WTC11 (cell line): ENCODE results near the gene SEPTIN1. TPM values are rescaled to one million over a fixed set of nuclear protein-coding genes. Genes with fewer than 3 reads are reported as not detected.

ENCODE experiments used
- ARID4B ChIP-seq: sonication (generic); formaldehyde crosslinking; IDR thresholded peaks from 2 replicates; pipeline ENCODE4 v1.8.0; 2023; ENCODE audit warnings: missing genetic modification reagents, mild to moderate bottlenecking, borderline replicate concordance
- ATF2 ChIP-seq: sonication (generic); formaldehyde crosslinking; IDR thresholded peaks from 2 replicates; pipeline ENCODE4 v1.8.1; 2022; ENCODE audit warnings: low read depth, missing genetic modification reagents, borderline replicate concordance
- CREB1 ChIP-seq: sonication (generic); formaldehyde crosslinking; IDR thresholded peaks from 2 replicates; pipeline ENCODE4 v1.8.0; 2023; ENCODE audit warnings: mild to moderate bottlenecking, missing genetic modification reagents
- ELF4 ChIP-seq: sonication (generic); formaldehyde crosslinking; IDR thresholded peaks from 2 replicates; pipeline ENCODE4 v1.8.1; 2022; ENCODE audit warnings: low read depth, mild to moderate bottlenecking, moderate library complexity, missing genetic modification reagents
- ESRRA ChIP-seq: sonication (generic); formaldehyde crosslinking; IDR thresholded peaks from 2 replicates; pipeline ENCODE4 v1.8.1; 2022; ENCODE audit warnings: mild to moderate bottlenecking, missing genetic modification reagents, borderline replicate concordance
- GTF2I ChIP-seq: fragments of 250-450 bp; sonication (Bioruptor Pico); conservative IDR thresholded peaks from 2 replicates; pipeline ENCODE4 v1.4.0; 2021; ENCODE audit warnings: mild to moderate bottlenecking
- JUN ChIP-seq: sonication (generic); formaldehyde crosslinking; IDR thresholded peaks from 2 replicates; pipeline ENCODE4 v1.8.0; 2023; ENCODE audit warnings: mild to moderate bottlenecking, missing genetic modification reagents
- NFE2L1 ChIP-seq: sonication (generic); formaldehyde crosslinking; IDR thresholded peaks from 2 replicates; pipeline ENCODE4 v1.8.1; 2023; ENCODE audit warnings: missing genetic modification reagents
- NR3C1 ChIP-seq: sonication (generic); formaldehyde crosslinking; conservative IDR thresholded peaks from 2 replicates; pipeline ENCODE4 v1.8.1; 2023; ENCODE audit warnings: low read depth, mild to moderate bottlenecking, missing genetic modification reagents
- OVOL2 ChIP-seq: fragments of 250-450 bp; sonication (Bioruptor Pico); IDR thresholded peaks from 2 replicates; pipeline ENCODE4 v1.9.0; 2021; ENCODE audit warnings: mild to moderate bottlenecking, borderline replicate concordance
- TEAD1 ChIP-seq: sonication (generic); formaldehyde crosslinking; IDR thresholded peaks from 2 replicates; pipeline ENCODE4 v1.8.0; 2022; ENCODE audit warnings: mild to moderate bottlenecking, missing genetic modification reagents
- TP53 ChIP-seq: sonication (generic); formaldehyde crosslinking; IDR thresholded peaks from 2 replicates; pipeline ENCODE4 v1.8.1; 2023; ENCODE audit warnings: mild to moderate bottlenecking, missing genetic modification reagents
- ZNF263 ChIP-seq: sonication (generic); formaldehyde crosslinking; IDR thresholded peaks from 2 replicates; pipeline ENCODE4 v1.8.1; 2022; ENCODE audit warnings: low read depth, mild to moderate bottlenecking, moderate library complexity, missing genetic modification reagents
- ZNF671 ChIP-seq: fragments of 250-450 bp; sonication (Bioruptor Pico); IDR thresholded peaks from 2 replicates; pipeline ENCODE4 v1.8.0; 2021; ENCODE audit warnings: mild to moderate bottlenecking
- total RNA-seq: library from RNA; stranded (reverse); gene quantifications from 3 replicates; pipeline ENCODE4 v1.2.3, GENCODE V29; 2021
- TF ChIP-seq, protein P1 (sequence below): fragments of 250-450 bp; sonication (Bioruptor Pico); conservative IDR thresholded peaks from 2 replicates; pipeline ENCODE4 v1.9.0; 2021; ENCODE audit warnings: mild to moderate bottlenecking
- TF ChIP-seq, protein P2 (sequence below): sonication (generic); formaldehyde crosslinking; IDR thresholded peaks from 2 replicates; pipeline ENCODE4 v1.8.1; 2022; ENCODE audit warnings: missing genetic modification reagents, borderline replicate concordance
- TF ChIP-seq, protein P3 (sequence below): sonication (generic); formaldehyde crosslinking; IDR thresholded peaks from 2 replicates; pipeline ENCODE4 v1.8.0; 2022; ENCODE audit warnings: missing genetic modification reagents
- TF ChIP-seq, protein P4 (sequence below): fragments of 250-450 bp; sonication (Bioruptor Pico); IDR thresholded peaks from 2 replicates; pipeline ENCODE4 v1.9.0; 2021; ENCODE audit warnings: mild to moderate bottlenecking
- TF ChIP-seq, protein P5 (sequence below): fragments of 250-450 bp; sonication (Bioruptor Pico); IDR thresholded peaks from 2 replicates; pipeline ENCODE4 v2.1.2; 2022; ENCODE audit warnings: mild to moderate bottlenecking, moderate library complexity

The SEPTIN1 gene
- total RNA-seq, 1 experiment from 2014 or later, result 2.3 TPM

DNA sequence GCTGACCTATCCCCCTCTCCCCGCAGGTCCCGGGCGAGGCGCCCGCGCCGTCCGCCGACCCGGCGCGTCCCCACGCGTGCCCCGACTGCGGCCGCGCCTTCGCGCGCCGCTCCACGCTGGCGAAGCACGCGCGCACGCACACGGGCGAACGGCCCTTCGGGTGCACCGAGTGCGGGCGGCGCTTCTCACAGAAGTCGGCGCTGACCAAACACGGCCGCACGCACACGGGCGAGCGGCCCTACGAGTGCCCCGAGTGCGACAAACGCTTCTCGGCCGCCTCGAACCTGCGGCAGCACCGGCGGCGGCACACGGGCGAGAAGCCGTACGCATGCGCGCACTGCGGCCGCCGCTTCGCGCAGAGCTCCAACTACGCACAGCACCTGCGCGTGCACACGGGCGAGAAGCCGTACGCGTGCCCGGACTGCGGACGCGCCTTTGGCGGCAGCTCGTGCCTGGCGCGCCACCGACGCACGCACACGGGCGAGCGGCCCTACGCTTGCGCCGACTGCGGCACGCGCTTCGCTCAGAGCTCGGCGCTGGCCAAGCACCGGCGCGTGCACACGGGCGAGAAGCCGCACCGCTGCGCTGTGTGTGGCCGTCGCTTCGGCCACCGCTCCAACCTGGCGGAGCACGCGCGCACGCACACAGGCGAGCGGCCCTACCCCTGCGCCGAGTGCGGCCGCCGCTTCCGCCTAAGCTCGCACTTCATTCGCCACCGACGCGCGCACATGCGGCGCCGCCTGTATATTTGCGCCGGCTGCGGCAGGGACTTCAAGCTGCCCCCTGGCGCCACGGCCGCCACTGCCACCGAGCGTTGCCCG is 35.4 kb upstream of the SEPTIN1 start (continued):
- peak; percentile 95 for TF ChIP-seq ARID4B
- TF ChIP-seq, protein P1, sequence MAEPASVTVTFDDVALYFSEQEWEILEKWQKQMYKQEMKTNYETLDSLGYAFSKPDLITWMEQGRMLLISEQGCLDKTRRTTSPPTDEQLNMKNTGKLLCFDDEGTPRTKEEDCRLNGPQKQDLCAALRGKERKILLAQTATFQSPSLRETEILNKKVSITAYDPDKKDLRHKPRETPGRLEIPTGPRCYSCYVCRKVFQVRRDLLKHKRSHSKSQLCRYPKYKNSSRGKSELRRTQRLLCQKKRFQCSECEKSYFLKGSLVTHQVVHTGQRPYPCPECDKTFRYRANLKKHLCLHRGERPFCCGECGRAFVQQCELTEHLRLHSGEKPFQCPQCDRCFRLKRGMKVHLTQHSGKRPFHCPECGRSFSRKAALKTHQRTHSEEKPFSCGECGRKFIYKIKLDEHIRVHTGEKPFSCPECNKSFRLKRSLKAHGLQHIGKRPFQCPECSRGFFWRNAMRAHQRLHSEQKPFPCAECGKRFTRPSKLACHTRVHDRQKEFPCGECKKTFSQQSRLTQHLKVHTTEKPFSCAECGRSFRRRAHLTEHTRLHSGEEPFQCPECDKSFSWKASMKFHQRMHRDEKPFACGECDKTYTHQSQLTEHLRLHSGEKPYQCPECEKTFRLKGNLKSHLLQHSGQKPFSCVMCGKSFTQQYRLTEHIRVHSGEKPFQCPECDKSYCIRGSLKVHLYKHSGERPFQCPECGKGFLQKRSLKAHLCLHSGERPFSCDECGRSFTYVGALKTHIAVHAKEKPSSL (CRISPR knock-in tag), result no peak
- TF ChIP-seq ZNF671 (CRISPR knock-in tag), result no peak
- peak; percentile 90 for TF ChIP-seq NR3C1
- TF ChIP-seq ELF4, result peak; percentile 88
- peak; percentile 97 for TF ChIP-seq TEAD1
- TF ChIP-seq, protein P2, sequence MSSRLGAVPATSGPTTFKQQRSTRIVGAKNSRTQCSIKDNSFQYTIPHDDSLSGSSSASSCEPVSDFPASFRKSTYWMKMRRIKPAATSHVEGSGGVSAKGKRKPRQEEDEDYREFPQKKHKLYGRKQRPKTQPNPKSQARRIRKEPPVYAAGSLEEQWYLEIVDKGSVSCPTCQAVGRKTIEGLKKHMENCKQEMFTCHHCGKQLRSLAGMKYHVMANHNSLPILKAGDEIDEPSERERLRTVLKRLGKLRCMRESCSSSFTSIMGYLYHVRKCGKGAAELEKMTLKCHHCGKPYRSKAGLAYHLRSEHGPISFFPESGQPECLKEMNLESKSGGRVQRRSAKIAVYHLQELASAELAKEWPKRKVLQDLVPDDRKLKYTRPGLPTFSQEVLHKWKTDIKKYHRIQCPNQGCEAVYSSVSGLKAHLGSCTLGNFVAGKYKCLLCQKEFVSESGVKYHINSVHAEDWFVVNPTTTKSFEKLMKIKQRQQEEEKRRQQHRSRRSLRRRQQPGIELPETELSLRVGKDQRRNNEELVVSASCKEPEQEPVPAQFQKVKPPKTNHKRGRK (CRISPR knock-in tag), result 0 out of 2 replicates have a peak, but pooled peaks have one; percentile 33
- peak; percentile 69 for TF ChIP-seq ATF2
- TF ChIP-seq, protein P3, sequence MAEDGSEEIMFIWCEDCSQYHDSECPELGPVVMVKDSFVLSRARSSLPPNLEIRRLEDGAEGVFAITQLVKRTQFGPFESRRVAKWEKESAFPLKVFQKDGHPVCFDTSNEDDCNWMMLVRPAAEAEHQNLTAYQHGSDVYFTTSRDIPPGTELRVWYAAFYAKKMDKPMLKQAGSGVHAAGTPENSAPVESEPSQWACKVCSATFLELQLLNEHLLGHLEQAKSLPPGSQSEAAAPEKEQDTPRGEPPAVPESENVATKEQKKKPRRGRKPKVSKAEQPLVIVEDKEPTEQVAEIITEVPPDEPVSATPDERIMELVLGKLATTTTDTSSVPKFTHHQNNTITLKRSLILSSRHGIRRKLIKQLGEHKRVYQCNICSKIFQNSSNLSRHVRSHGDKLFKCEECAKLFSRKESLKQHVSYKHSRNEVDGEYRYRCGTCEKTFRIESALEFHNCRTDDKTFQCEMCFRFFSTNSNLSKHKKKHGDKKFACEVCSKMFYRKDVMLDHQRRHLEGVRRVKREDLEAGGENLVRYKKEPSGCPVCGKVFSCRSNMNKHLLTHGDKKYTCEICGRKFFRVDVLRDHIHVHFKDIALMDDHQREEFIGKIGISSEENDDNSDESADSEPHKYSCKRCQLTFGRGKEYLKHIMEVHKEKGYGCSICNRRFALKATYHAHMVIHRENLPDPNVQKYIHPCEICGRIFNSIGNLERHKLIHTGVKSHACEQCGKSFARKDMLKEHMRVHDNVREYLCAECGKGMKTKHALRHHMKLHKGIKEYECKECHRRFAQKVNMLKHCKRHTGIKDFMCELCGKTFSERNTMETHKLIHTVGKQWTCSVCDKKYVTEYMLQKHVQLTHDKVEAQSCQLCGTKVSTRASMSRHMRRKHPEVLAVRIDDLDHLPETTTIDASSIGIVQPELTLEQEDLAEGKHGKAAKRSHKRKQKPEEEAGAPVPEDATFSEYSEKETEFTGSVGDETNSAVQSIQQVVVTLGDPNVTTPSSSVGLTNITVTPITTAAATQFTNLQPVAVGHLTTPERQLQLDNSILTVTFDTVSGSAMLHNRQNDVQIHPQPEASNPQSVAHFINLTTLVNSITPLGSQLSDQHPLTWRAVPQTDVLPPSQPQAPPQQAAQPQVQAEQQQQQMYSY, result peak; percentile 67
- TF ChIP-seq GTF2I (CRISPR knock-in tag), result no peak
- peak; percentile 97; the same call in 1 of the 2 replicates for TF ChIP-seq TP53 (CRISPR knock-in tag)
- TF ChIP-seq JUN (CRISPR knock-in tag), result peak; percentile 83; the same call in 1 of the 2 replicates
- TF ChIP-seq, protein P4, sequence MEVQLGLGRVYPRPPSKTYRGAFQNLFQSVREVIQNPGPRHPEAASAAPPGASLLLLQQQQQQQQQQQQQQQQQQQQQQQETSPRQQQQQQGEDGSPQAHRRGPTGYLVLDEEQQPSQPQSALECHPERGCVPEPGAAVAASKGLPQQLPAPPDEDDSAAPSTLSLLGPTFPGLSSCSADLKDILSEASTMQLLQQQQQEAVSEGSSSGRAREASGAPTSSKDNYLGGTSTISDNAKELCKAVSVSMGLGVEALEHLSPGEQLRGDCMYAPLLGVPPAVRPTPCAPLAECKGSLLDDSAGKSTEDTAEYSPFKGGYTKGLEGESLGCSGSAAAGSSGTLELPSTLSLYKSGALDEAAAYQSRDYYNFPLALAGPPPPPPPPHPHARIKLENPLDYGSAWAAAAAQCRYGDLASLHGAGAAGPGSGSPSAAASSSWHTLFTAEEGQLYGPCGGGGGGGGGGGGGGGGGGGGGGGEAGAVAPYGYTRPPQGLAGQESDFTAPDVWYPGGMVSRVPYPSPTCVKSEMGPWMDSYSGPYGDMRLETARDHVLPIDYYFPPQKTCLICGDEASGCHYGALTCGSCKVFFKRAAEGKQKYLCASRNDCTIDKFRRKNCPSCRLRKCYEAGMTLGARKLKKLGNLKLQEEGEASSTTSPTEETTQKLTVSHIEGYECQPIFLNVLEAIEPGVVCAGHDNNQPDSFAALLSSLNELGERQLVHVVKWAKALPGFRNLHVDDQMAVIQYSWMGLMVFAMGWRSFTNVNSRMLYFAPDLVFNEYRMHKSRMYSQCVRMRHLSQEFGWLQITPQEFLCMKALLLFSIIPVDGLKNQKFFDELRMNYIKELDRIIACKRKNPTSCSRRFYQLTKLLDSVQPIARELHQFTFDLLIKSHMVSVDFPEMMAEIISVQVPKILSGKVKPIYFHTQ (CRISPR knock-in tag), result no peak
- TF ChIP-seq CREB1 (CRISPR knock-in tag), result no peak
- TF ChIP-seq ESRRA (CRISPR knock-in tag), result peak; percentile 86; the same call in 1 of the 2 replicates
- TF ChIP-seq OVOL2 (CRISPR knock-in tag), result no peak
- TF ChIP-seq NFE2L1, result peak; percentile 97
- 0 out of 2 replicates have a peak, but pooled peaks have one; percentile 56 for TF ChIP-seq ZNF263 (CRISPR knock-in tag)
- TF ChIP-seq, protein P5, sequence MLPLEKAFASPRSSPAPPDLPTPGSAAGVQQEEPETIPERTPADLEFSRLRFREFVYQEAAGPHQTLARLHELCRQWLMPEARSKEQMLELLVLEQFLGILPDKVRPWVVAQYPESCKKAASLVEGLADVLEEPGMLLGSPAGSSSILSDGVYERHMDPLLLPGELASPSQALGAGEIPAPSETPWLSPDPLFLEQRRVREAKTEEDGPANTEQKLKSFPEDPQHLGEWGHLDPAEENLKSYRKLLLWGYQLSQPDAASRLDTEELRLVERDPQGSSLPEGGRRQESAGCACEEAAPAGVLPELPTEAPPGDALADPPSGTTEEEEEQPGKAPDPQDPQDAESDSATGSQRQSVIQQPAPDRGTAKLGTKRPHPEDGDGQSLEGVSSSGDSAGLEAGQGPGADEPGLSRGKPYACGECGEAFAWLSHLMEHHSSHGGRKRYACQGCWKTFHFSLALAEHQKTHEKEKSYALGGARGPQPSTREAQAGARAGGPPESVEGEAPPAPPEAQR (CRISPR knock-in tag), result no peak
